ENCODE results near the gene MAP2. TPM values are rescaled to one million over a fixed set of nuclear protein-coding genes. Genes with fewer than 3 reads are reported as not detected.

MAP2 gene
- total RNA-seq, 1 experiment from 2014 or later = 40.2 TPM

DNA sequence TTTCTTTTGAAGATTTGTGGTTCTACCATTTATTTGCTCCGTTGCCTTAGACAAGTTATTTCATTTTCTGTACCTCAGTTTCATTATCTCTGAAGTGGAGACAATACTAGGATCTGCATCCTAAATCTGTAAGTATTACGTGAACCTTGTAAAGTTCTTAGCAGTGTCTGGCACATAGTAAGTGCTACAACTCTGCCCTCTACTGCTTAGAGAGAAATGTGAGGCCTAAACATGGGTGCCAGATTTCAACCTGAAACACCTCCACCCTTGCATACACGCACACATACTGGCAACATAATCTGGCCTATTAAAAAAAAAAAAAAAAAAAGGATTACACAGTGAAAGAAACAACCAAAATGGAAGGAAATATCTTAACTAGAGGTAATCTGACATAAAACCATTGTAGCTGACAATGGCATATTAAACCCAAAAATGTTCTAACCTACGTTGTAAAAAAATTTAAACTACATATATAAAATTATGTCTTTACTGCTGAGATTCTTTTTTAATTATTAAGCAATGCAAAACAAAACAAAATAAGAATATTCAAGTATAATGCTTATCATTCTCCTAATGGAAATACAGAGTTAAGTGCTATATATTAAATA lies 132.6 kb downstream of the MAP2 start:
- intact Hi-C loops (cut with micrococcal nuclease) = loop anchor here (1.0 to 10.0 kb wide), 5 partner anchors 131 to 1152 kb away; partner anchors contain the start of gene PTH2R
- Mint-ChIP-seq H3K27ac (ENCODE audit: low read depth, unreplicated experiment) (no peak overlapping the region), H3K9me3 (ENCODE audit: unreplicated experiment) (no peaks in the 10 kb centered on the region), H3K4me3 (ENCODE audit: unreplicated experiment) (no peak overlapping the region), H3K27me3 (ENCODE audit: insufficient read depth, unreplicated experiment) (no peaks in the 10 kb centered on the region), H3K36me3 (ENCODE audit: insufficient read depth, unreplicated experiment) (no peaks in the 10 kb centered on the region), H3K4me1 (ENCODE audit: insufficient read depth, unreplicated experiment) (no peaks in the 10 kb centered on the region)
- no TSS peak for BruUV-seq (replicated peaks)
- DNase-seq (ENCODE audit: unreplicated experiment) = peak; percentile 62
- POLR2A ChIA-PET = interaction anchor here (2.0 kb wide), 1 partner anchor 131 kb away, joined by 9 read pairs; the partner anchor contains the start of gene MAP2
- CTCF ChIA-PET = interaction anchor here (0.6 to 6.8 kb wide), 36 partner anchors 8 to 1147 kb away, joined by 3 to 108 read pairs (median 3); partner anchors contain the start of gene MAP2
- TF ChIP-seq, protein P1, sequence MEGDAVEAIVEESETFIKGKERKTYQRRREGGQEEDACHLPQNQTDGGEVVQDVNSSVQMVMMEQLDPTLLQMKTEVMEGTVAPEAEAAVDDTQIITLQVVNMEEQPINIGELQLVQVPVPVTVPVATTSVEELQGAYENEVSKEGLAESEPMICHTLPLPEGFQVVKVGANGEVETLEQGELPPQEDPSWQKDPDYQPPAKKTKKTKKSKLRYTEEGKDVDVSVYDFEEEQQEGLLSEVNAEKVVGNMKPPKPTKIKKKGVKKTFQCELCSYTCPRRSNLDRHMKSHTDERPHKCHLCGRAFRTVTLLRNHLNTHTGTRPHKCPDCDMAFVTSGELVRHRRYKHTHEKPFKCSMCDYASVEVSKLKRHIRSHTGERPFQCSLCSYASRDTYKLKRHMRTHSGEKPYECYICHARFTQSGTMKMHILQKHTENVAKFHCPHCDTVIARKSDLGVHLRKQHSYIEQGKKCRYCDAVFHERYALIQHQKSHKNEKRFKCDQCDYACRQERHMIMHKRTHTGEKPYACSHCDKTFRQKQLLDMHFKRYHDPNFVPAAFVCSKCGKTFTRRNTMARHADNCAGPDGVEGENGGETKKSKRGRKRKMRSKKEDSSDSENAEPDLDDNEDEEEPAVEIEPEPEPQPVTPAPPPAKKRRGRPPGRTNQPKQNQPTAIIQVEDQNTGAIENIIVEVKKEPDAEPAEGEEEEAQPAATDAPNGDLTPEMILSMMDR (IDR thresholded peaks at IDR 0.05; ENCODE audit: unreplicated experiment) = peak; percentile 61

DNA sequence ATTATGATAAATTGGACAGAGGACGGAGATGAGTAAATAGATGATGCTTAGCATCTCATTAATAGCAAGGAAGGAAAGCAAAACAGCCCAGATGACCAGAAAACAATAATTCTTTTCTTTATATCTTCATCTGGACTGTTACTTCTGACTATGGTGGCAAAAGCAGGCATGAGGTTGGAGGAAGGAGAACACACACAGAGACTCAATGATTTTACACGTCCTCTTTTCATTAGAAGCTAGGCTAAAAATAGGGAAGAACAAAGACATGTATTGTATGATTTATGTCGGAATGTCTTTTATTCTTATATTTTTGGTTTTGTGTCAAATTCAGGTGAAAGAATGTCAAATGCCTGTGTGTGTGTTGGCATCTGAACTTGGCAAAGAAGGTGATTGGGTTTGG lies 137.1 kb downstream of the MAP2 start:
- DNase-seq (ENCODE audit: unreplicated experiment) = no peak
- TF ChIP-seq, protein P1 (IDR thresholded peaks at IDR 0.05; ENCODE audit: unreplicated experiment) = no peak
- no TSS peak for BruUV-seq (replicated peaks)
- no peaks in the 10 kb centered on the region for H3K36me3 Mint-ChIP-seq (ENCODE audit: insufficient read depth, unreplicated experiment)
- no peaks in the 10 kb centered on the region for H3K9me3 Mint-ChIP-seq (ENCODE audit: unreplicated experiment)
- POLR2A ChIA-PET = interaction anchor here (0.6 kb wide), 1 partner anchor 1171 kb away, joined by 3 read pairs; no protein-coding TSS in a partner anchor
- H3K4me3 Mint-ChIP-seq (ENCODE audit: unreplicated experiment) = no peak overlapping the region
- no peaks in the 10 kb centered on the region for H3K27me3 Mint-ChIP-seq (ENCODE audit: insufficient read depth, unreplicated experiment)
- intact Hi-C loops (cut with micrococcal nuclease) = no loop called here
- H3K4me1 Mint-ChIP-seq (ENCODE audit: insufficient read depth, unreplicated experiment) = no peaks in the 10 kb centered on the region
- no peak overlapping the region for H3K27ac Mint-ChIP-seq (ENCODE audit: low read depth, unreplicated experiment)
- CTCF ChIA-PET = interaction anchor here (0.6 to 2.5 kb wide), 5 partner anchors 17 to 1033 kb away, joined by 3 to 18 read pairs (median 7); partner anchors contain the start of gene MAP2

DNA sequence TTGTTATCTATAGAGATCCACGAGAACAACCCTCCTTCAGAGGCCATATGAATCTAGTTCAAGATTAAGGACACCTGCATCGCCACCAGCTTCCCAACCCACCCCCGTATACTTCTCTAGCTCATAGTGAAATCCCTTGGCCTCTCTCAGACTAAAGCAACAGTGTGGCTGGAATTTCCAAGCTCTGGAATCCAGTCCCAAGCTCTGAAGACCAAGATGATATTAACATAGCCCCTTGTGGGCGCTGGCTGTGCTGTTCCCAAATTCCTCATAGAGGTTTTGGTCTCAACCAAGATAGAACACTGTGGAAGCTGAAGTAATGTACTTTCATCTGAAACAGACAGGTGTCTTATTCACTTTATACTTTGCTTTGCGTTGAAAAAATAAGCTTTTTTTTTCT lies 139.6 kb downstream of the MAP2 start:
- Mint-ChIP-seq H3K4me1 (ENCODE audit: insufficient read depth, unreplicated experiment) (no peaks in the 10 kb centered on the region), H3K9me3 (ENCODE audit: unreplicated experiment) (no peaks in the 10 kb centered on the region), H3K27me3 (ENCODE audit: insufficient read depth, unreplicated experiment) (no peaks in the 10 kb centered on the region), H3K27ac (ENCODE audit: low read depth, unreplicated experiment) (no peak overlapping the region), H3K36me3 (ENCODE audit: insufficient read depth, unreplicated experiment) (no peaks in the 10 kb centered on the region), H3K4me3 (ENCODE audit: unreplicated experiment) (no peak overlapping the region)
- ChIA-PET POLR2A (no interaction called here), CTCF (interaction anchor here (0.6 to 1.5 kb wide), 7 partner anchors 139 to 1190 kb away, joined by 3 to 5 read pairs (median 4); partner anchors contain the start of gene MAP2)
- intact Hi-C loops (cut with micrococcal nuclease) = no loop called here
- no peak for DNase-seq (ENCODE audit: unreplicated experiment)
- BruUV-seq (replicated peaks) = no TSS peak
- TF ChIP-seq, protein P1 (IDR thresholded peaks at IDR 0.05; ENCODE audit: unreplicated experiment) = no peak

DNA sequence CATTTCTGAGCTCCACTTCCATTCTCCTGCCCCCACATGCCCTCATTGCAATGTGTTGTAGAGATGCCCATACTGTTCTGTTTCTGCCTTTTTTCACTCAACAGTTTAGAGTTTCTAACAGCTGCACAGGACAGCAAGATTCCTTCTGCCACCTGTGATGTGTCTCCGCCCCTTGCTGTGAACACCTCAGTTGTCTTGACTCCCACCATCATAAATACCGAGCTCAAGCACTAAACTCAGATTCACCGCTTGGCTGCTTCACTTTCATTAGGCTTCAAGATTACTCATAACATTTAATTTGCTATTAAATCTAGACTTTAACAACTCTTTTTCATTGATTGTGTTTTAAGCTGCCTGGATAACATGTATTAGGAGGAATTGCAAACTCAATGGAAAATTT lies 141.0 kb downstream of the MAP2 start:
- no peak for DNase-seq (ENCODE audit: unreplicated experiment)
- Mint-ChIP-seq H3K9me3 (ENCODE audit: unreplicated experiment) (no peaks in the 10 kb centered on the region), H3K4me3 (ENCODE audit: unreplicated experiment) (no peak overlapping the region), H3K36me3 (ENCODE audit: insufficient read depth, unreplicated experiment) (no peaks in the 10 kb centered on the region), H3K27ac (ENCODE audit: low read depth, unreplicated experiment) (no peak overlapping the region), H3K27me3 (ENCODE audit: insufficient read depth, unreplicated experiment) (no peaks in the 10 kb centered on the region), H3K4me1 (ENCODE audit: insufficient read depth, unreplicated experiment) (no peaks in the 10 kb centered on the region)
- ChIA-PET CTCF (interaction anchor here (0.6 to 1.5 kb wide), 9 partner anchors 8 to 1191 kb away, joined by 3 to 8 read pairs (median 4); partner anchors contain the start of gene MAP2), POLR2A (interaction anchor here (0.7 kb wide), 1 partner anchor 140 kb away, joined by 3 read pairs; no protein-coding TSS in a partner anchor)
- intact Hi-C loops (cut with micrococcal nuclease) = no loop called here
- TF ChIP-seq, protein P1 (IDR thresholded peaks at IDR 0.05; ENCODE audit: unreplicated experiment) = no peak
- no TSS peak for BruUV-seq (replicated peaks)
